ENCODE results near the gene SUCLG2.

- no peak for TF ChIP-seq CTCF (conservative IDR thresholded peaks at IDR 0.05 in 1 of 2, IDR thresholded peaks at IDR 0.05 in 1 of 2; ENCODE audit: extremely low read depth in 1 of 2, insufficient read depth in 1 of 2, low read depth in 1 of 2, low read length in 2 of 2)
- TF ChIP-seq EZH2 (IDR thresholded peaks at IDR 0.05; ENCODE audit: borderline replicate concordance, low read length), result no peak
Observed at GRCh38 chr3:67595424-67595823, 59.0 kb downstream of the SUCLG2 start.
